Fibroblast of the aortic adventitia (primary cell): Measurements from ENCODE around the gene KIAA0930. TPM values are rescaled to one million over a fixed set of nuclear protein-coding genes. Genes with fewer than 3 reads are reported as not detected.
A peak's percentile ranks its signal among the peaks of the same experiment; 100 is the strongest.

Experiments
- DNase-seq: peaks from one replicate; pipeline ENCODE4 v3.0.0-alpha.2; 2010; ENCODE audit warnings: low read depth
- H3K4me3 ChIP-seq: 2 replicates; pipeline ENCODE4 v1.5.1; 2011; ENCODE audit warnings: low read depth, mild to moderate bottlenecking, control low read depth, low read length, moderate library complexity
- total RNA-seq: library from RNA; depleted of rRNA; stranded (reverse); fragments of >200 nt; gene quantifications from 2 replicates; pipeline ENCODE4 v1.2.3, GENCODE V29; 2012; ENCODE audit warnings: low replicate concordance
- TF ChIP-seq, protein P1 (sequence below): IDR thresholded peaks from 2 replicates; pipeline ENCODE4 v1.5.1; 2011; ENCODE audit warnings: mild to moderate bottlenecking, low read length, control low read depth, inconsistent platforms; ENCODE audit not compliant: insufficient read depth

KIAA0930 gene
- total RNA-seq, 1 donor = 36.4 TPM

DNA sequence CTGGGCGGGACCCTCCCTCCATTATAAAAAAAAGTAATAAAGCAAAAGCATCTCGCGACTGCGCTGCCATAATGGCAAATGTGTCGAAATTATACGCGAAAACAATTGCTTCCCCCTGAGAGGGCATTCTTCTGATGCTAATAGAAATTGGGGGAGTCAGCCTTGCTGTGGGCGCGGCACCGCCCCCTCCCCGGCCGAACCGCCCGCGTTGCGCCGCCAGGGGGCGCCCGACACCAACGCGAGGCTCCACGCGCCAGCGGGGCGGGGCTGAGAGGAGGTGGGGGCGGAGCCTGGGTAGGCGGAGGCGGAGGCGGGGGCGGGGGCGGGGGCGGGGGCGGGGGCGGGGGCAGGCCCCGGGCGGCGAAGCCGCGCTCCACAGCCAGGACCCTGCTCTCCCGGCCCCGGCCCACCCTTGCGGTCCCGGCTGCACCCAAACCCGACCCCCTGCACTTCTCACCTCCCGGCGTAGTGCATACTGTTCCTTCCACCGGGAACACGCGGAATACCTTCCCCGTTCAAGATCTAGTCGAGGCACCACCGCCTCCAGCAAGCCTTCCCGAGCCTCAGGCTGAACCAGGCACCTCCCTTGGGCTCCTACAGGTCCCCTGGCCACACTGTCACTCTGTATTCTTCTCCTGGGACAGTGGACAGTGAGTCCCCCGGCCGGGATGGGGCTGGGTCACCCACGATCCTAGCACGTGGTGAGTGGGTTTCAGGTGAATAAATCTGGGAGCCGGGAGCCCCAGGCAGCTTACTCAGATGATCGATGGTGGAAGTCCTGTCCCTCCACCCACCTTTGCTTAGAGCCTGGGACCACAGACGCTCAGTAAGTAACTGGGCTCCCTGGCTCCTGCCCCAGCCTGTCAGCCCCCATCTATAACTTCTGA is 28.5 kb upstream of the KIAA0930 start:
- peak overlapping the region; percentile 70 for H3K4me3 ChIP-seq
- peak; percentile 70 for DNase-seq
- TF ChIP-seq, protein P1, sequence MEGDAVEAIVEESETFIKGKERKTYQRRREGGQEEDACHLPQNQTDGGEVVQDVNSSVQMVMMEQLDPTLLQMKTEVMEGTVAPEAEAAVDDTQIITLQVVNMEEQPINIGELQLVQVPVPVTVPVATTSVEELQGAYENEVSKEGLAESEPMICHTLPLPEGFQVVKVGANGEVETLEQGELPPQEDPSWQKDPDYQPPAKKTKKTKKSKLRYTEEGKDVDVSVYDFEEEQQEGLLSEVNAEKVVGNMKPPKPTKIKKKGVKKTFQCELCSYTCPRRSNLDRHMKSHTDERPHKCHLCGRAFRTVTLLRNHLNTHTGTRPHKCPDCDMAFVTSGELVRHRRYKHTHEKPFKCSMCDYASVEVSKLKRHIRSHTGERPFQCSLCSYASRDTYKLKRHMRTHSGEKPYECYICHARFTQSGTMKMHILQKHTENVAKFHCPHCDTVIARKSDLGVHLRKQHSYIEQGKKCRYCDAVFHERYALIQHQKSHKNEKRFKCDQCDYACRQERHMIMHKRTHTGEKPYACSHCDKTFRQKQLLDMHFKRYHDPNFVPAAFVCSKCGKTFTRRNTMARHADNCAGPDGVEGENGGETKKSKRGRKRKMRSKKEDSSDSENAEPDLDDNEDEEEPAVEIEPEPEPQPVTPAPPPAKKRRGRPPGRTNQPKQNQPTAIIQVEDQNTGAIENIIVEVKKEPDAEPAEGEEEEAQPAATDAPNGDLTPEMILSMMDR = peak; percentile 57

DNA sequence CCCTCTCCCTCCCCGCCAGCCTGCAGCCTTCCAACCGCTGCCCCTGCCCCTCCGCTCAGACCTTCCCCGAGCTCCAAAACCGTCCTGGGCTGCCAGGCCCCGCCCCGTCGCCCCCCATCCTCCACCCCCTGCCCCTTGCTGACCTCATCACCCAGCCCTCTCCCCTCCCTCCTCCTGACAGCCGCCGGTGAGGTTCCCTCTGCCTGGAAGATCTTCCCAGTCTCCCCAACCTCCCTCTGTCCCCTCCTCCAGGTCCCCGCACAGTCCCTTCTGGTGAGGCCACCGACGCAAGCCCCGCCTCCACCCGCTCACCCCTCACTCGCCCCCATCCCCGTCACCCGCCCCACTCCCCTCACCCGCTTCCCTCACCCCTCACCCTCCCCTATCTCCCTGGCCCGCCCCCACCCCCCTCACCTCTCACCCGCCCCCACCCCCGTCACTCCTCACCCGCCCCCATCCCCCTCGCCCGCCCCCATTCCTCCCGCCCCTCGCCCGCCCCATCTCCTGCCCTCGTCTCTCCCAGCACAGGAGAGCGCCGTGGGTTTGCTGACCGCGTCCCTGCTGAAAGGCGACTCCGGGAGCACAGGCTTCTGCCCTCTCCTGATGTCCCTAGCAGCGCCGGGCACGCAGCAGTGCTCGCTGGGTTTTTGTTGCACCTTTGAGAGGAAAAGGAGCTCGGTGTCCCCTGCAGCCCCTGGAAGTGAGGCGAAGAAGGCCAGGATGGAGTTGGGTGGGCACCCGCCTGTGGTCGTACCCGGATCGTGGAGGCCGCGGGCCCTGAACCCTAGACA is 27.7 kb upstream of the KIAA0930 start:
- H3K4me3 ChIP-seq = peak overlapping the region; percentile 70
- DNase-seq = no peak
- TF ChIP-seq, protein P1 = no peak

DNA sequence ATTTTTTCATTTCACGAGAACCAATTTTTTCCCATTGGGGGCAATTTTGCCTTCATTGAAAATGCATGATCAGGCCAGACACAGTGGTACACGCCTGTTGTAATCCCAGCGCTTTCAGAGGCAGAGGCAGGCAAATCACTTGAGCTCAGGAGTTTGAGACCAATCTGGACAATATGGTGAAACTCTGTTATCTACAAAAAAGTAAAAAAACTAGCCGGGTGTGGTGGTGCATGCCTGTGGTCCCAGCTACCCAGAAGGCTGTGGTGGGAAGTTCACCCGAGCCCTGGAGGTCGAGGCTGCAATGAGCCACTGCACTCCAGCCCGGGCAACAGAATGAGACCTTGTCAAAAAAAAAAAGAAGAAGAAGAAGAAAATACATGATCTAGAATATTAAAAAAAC is 24.8 kb upstream of the KIAA0930 start:
- TF ChIP-seq, protein P1 = no peak
- peak; percentile 22 for DNase-seq
- no peak overlapping the region for H3K4me3 ChIP-seq

DNA sequence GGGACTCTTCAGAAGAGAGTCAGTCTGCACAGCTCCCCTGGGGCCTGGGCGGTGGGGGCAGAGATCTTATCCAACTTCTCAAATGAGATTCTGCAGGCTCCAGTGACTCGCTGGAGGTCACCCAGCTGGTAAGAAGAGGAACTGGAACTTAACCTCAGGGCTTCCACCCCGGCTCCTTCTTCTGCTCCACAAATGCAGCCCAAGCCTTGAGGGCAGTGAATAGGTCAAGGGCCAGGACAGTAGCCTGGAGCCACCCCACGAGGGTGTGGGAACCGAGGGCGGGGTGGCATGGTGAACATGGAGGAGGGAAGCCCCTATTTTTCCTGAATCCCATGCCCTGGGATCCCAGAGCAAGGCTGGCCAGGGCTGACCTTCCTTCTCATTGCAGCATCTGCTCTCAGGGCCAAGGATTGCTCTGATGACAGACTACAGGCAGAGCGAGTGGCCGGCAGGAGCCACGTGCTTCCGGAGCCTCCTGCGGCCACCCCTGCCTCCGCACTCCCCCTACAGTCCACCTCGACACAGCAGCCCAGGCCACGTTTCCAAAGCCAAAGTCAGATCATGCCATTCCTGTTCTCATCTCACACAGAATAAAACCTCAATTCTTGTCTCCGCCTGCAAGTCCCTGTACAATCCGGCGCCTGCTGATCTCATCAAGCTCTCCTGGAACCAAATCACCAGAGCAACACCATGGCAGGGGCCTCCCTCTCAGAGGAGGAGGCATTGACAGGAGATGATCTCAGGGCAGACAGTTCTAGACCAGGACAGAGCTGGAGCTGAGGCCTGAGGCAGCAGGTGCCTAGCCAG is 23.0 kb upstream of the KIAA0930 start:
- DNase-seq = peak; percentile 84
- TF ChIP-seq, protein P1 = peak; percentile 93
- no peak overlapping the region for H3K4me3 ChIP-seq

DNA sequence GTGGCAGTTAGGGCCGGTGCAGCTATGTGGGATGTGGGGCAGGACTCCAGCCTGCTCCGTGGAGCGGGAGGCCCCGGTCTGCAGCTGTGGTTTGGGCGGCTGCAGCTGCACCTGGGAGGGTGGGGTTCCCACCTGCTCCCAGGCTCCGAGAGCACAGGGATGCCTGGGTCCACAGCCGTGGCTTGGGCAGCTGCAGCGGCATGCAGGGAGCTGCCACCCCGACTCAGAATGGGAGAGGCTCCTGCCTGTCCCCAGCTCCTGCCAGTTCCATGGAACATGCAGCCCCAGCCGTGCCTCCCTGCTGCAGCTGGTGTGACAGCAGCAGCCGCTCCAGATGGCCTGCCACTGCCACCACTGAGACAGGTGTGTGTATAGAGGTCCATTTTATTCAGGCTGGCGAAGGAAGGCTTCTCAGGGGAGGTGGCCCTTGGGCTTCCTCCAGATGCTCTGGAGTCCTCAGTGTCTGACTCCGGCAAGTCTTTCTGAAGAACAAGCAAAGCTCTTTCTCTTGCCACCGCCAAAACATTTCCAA is 22.3 kb upstream of the KIAA0930 start:
- no peak overlapping the region for H3K4me3 ChIP-seq
- TF ChIP-seq, protein P1 = no peak
- DNase-seq = no peak
